GM18870 (cell line): ENCODE results near the gene L3MBTL3.

ENCODE experiments used
- ATAC-seq: cut with Tn5 transposase; IDR thresholded peaks from one replicate; pipeline ENCODE4 v1.9.1; 2021; ENCODE audit warnings: moderate library complexity; ENCODE audit not compliant: unreplicated experiment

The L3MBTL3 gene

GRCh38 chr6:130026859-130027258, 8.5 kb downstream of the L3MBTL3 start:
- ATAC-seq = peak; percentile 32

DNA sequence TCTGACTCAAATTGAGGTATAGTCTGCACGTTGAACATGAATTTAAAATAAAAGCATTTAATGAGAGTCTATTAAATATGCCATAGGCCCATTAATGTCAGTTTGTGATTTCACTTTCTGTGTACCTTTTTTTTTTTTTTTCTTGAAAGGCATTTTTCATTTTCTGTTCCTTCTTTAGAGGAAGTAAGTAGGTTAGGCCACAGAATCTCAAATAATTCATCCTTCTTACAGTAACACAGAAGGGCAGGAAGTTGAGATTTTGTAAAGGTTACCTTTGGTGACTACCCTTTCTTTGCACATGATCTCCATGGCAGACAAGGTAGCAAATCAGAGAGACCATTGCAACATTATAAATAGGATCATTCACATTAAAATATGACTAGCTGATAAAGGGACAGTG, 9.6 kb downstream of the L3MBTL3 start:
- ATAC-seq = peak; percentile 78

DNA sequence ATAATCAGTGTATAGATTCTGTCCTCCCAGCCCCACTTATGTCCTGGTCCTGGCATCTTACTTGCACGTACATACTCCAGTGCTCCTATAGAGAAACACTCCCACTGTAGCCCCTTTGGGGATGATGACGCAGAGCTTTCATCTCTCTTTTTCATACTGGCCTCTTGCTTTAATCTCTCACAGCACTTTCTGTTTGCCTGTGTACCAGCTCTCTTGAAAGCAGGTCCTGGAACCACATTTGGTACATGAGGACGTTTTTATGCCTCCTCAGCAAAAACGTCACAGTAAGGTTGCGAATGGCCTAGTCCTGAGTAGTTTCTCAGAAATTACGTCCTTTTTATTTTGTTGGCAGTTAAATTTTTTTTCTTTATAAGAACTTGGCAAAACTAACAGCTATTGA, 10.8 kb downstream of the L3MBTL3 start:
- ATAC-seq = no peak

GRCh38 chr6:130032758-130033340, 14.5 kb downstream of the L3MBTL3 start:
- no peak for ATAC-seq

DNA sequence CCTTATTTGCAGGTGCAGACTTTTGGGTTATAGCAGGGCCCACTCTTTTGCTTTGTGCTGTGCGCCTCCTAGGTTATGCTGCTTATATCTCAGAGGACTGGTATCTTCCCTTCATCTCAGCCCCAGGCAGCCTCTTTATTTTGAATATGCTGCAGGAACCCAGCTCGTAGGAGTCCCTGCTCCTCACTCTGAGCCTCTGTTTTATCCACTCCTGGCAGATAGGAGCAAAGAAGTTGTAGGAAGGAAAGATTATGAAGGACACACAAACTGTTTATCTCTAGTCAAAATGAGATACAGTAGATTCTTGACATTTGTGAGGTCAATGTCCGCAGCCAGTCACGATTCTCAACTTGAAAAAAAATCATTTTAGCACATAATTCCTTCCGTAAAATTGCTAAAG, 15.6 kb downstream of the L3MBTL3 start:
- no peak for ATAC-seq

- no peak for ATAC-seq
These were observed 16.2 kb downstream of the L3MBTL3 start for GRCh38 chr6:130034378-130035146.

DNA sequence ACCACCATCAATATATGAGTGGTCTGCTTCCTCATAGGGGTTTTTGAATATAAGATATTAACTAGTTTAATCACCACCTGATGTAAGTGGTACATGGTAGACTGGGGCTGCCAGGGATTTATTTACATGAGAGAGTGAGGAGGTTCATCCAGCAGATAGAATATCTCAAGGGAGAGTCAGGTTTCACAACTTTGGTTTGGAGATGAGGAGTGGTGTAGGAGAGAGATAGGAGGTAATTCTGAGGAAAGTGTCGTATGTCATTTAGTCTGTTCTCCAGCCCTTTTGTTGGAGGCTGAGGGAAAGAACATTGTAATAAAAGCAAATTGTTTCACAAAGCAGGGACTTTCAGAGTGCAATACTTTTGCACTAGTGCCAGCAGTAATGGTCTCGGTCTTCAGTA, 16.8 kb downstream of the L3MBTL3 start:
- ATAC-seq = no peak

DNA sequence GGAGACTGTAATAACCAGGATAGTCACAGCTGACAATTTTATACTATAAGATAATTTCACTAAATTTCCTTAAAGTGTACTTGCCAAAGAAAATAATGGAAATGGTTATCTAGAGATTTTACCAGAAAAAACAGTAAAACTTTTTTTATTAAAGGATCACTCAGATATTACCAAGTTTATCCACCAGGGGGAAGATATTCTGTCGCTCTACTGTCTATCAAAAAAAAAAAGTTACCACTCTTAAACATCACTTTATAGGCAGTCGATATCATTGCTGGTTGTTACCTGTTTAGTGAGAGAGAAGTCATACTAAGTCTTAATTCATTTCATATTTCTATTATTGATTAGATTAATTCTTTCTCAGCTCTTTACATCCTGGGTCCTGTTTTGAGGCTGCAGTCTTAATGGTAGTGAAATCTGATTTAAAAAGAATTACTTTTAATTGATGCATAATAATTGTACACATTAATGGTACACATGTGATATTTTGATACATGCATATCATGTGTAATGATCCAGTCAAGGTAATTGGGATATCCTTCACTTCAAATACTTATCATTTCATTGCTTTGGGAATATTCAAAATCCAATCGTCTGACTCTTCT, 18.9 kb downstream of the L3MBTL3 start:
- no peak for ATAC-seq

- ATAC-seq = peak; percentile 58
These were observed 23.2 kb downstream of the L3MBTL3 start for GRCh38 chr6:130041594-130041993.

DNA sequence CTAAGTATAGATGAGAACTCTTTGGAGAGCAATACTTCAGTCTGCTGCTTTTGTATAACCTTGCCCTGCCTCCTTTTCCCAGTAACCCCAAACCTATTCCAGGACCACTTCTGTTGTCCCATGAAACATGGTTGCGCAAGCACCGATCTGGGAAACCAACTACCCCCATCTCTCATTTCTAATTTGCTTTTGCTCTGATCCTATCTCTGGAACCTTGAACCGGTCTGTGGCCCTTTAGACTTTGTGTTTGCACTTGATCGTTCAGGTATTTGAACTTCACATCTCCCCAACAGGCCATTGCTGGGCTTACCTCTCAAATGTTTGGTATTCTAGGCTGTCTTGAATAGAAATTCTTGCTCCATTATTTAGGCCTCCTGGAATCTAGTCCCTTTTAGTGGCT, 25.0 kb downstream of the L3MBTL3 start:
- ATAC-seq = no peak

DNA sequence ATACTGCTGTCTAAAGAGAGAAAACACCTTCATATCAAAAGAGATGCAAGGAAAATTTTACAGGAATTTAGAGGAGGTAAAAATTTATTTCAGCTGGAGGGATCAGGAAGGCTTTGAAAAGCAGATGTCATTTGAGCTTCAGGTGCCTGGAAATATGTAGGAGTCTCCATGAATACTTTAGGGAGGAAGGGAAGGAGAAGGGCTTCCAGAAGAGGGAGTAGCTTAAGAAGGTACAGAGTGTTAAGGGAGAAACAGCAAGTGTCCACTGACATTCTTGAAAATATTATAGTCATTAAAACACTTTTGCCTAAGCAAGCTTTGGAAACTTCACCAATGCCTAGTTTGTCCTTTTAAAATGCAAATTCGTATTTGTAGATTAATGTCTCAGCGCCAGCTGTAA, 27.2 kb downstream of the L3MBTL3 start:
- no peak for ATAC-seq

GRCh38 chr6:130046671-130047070, 28.3 kb downstream of the L3MBTL3 start:
- no peak for ATAC-seq

- ATAC-seq = no peak
These were observed 29.0 kb downstream of the L3MBTL3 start for GRCh38 chr6:130047088-130047995.

- no peak for ATAC-seq
These were observed 31.8 kb downstream of the L3MBTL3 start for GRCh38 chr6:130050230-130050629.

DNA sequence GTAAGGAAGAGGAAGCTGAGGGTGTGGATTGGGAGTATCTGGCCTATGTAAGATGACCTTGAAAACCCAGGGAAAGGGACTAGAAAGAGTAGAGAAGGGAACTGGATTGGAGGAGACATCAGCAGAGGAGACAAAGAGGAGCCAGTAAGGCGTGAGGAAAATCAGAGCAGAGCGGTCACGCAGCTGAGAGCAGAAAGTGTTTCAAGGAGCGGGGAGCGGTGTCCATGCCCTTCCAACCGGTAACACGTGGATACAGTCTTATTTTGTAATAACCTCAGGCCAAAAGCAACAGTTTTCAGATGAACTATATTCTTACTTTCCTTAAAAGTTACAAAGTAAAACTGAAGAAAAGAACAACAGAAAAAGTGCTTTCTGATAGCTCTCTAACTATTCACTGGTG, 36.3 kb downstream of the L3MBTL3 start:
- no peak for ATAC-seq

GRCh38 chr6:130055271-130055670, 36.9 kb downstream of the L3MBTL3 start:
- no peak for ATAC-seq

DNA sequence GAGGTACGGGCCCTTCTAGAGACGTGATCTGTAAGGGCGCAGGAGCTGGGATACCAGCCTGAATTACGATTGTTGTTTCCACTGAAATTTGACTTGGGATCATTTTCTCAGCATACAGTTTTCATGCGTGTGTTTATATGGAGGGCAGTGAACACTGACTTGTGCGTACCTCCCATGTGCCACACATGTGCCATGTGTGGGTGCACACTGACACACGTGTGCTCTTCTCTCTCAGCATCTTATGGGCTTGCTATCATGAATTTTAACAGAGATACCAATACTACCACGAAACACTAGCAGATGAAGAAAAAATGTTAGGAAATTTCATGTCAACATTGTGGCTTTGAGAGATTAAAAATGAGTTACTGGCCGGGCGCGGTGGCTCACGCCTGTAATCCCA, 39.1 kb downstream of the L3MBTL3 start:
- ATAC-seq = no peak

- no peak for ATAC-seq
These were observed 45.4 kb downstream of the L3MBTL3 start for GRCh38 chr6:130063806-130064205.

DNA sequence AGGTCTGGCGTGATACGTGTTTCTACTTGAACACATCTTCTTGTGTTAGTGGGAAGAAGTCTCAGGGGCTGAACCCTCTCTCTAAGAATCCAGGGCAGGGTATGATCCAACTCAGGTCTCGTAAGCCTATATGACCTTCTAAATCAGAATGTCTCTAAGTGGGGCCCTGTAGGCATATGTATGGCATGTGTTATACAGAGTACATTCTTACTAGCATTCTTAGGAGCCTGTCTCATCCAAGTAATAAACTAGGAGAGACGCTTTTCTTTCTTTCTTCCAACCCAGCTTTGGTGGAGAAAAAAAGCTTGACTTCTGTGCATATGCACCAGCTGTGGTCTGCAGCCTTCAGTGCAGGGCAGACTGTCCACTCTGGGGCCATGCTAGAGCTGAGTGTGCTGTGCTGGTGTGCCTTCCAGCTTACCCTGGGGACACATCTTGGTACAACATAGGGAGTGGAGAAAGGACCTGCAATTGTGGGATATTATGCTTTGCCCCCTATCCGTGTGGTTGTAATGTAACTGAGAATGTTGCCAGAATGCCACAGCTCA, 47.3 kb downstream of the L3MBTL3 start:
- no peak for ATAC-seq

DNA sequence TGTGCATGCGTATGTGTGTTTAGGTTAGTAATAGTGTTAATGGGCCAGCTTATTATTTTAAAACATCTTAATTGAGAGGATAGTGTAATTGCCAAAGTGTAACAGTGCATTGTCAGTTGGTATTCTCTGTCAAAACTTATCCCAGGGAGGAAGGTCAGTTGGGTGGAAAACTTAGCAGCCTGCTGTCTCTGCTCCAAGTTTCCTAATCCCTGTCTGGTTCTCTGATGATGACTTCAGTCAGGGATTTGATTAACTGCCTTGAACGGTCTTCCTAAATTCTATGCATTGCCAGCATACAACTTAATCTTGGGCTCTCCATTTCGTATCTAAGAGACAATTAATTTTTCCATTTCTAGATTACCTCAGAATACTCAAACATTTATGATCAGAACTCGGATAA, 51.1 kb downstream of the L3MBTL3 start:
- no peak for ATAC-seq

- ATAC-seq = no peak
These were observed 51.9 kb downstream of the L3MBTL3 start for GRCh38 chr6:130070326-130070725.
